SK-N-DZ (cell line): Measurements from ENCODE around the gene TARBP1.
"Not testable (repeated sequence)": the region's sequence is repeated elsewhere in the genome, so short reads cannot be mapped to it uniquely, and the experiment has no call there.

ENCODE experiments used
- DNase-seq: peaks from one replicate; pipeline ENCODE4 v3.0.0-alpha.2; 2015; ENCODE audit warnings: low spot score

The TARBP1 gene

GRCh38 chr1:234396092-234396491 lies 82.9 kb downstream of the TARBP1 start:
- no peak for DNase-seq

GRCh38 chr1:234395297-234395696 lies 83.7 kb downstream of the TARBP1 start:
- DNase-seq = no peak

DNA sequence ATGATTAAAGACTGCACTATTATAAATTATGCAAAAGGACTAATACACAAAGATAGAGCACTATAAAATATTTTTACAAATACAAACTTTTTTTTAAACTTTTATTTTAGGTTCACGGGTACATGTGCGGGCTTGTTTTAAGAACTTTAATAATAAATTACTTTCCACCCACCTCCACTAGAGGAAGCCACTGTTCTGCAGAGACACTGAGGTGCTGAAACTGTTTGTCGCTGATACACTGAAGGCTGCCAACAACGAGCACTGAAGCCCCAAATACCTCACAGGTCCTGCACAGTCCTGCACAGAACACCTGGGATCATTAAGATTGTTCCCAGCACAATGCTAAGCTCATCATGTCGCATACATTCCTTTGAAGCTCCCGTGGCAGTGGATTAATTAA lies 85.8 kb downstream of the TARBP1 start:
- DNase-seq = no peak

DNA sequence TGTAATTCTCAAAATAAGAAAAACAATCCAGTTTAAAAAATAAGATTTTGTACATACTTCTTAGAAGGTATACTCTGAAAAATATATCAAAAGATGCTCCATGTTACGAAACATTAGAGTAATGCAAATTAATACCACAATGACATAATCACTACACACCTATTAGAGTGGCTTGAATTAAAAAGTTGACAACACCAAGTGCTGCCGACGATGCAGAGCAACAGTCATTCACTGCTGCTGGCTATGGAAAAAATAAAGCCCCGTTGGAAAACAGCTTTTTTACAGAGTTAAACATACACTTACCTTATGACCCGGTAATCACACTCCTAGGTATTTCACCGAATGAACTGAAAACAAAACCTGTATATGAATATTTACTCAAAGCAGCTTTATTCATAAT lies 90.9 kb downstream of the TARBP1 start:
- DNase-seq = no peak

GRCh38 chr1:234386122-234386521 lies 92.9 kb downstream of the TARBP1 start:
- DNase-seq = no peak

DNA sequence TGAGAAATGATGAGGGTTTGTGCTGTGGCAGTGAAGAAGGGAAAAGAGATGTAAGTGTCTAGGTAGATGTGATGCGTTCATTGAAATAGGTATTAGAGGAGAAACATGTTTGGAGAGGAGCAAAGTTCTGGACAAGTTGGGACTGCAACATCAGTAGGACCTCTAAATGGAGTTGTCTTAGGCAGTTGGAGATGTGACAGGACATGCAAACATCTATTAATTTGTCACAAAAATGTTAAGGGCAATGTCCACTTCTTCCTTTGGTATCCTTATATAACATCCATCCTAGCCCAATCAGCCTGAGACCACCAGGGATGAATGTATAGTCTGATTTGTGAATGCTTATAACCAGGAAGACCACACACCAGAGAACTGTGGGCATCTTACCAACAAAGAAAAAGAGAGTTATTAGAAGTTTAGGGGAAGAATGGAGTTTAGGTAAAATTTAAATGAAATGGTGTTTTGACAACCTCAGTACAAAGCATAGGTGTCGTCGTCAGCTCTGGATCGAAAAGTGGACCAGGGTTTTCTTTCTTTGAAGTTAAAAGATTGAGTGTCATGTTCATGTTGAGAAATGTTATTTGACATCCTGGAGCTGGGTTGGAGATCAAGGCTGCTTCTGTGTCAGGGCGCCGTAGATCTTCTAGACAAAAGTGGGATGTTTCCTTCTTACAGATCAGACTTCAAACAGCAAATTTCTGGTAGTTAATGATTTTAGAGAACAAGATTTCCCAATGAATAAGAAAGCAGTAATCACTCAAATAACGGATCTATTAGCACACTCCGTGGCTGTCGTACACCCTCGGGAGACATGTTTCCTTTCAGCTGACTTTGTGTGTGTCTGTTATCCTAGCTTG lies 97.1 kb downstream of the TARBP1 start:
- DNase-seq = no peak

DNA sequence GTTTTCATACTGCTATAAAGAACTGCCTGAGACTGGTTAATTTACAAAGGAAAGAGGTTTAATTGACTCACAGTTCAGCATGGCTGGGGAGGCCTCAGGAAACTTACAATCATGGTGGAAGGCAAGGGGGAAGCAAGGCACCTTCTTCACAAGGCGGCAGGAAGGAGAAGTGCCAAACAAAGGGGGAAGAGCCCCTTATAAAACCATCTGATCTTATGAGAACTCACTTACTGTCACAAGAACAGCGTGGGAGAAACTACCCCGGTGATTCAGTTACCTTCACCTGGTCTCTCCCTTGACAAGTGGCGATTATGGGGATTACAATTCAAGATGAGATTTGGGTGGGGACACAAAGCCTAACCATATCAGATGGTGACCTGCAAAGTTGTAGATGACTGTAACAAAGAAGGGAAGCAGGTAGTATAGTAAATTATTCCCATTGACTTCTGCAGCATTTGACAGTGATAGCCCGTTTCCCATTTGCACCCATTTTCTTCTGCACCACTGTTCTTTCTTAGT lies 99.3 kb downstream of the TARBP1 start:
- DNase-seq = not testable (repeated sequence)

- DNase-seq = no peak
These were observed 103.3 kb downstream of the TARBP1 start for GRCh38 chr1:234375672-234376071.

- no peak for DNase-seq
These were observed 105.1 kb downstream of the TARBP1 start for GRCh38 chr1:234373959-234374254.

GRCh38 chr1:234373064-234373958 lies 105.7 kb downstream of the TARBP1 start, which contains the start of gene COA6:
COA6 (plus strand) TSS chr1:234373456; CDS start chr1:234373467, 11 bp downstream.
- peak; percentile 98 for DNase-seq

DNA sequence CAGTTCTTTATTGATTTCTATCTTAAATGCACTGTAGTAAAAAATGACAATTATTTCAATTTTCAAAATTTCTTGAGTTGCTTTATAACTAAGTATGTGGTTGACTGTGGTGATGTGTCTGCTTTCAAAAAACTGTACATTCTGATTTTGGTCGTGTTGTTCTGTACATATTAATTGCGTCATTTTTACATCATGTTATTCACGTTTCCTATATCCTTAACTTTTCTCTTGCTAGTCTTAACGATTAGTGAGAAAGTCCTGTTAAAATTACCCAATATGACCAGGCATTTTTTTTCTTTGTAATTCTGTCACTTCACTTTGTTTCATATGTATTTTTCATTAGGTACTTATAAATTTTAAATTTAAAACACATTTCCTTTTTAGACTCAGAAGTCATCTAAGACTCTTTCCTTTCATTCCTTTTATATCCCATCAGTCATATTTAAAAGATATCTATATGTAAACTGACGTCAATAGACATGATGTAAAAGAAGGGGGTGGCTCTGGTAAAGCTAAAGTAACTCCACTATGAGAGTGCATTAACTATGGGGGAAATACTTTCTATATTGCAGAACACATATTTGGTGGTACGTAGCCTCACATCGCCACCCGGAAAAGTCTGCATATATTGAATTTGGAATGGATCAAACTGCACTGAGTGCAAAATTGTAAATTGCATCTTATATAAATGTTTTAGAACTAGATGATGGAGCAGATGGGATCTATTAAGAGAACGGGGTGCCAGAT lies 106.8 kb downstream of the TARBP1 start:
- no peak for DNase-seq

GRCh38 chr1:234371414-234371813 lies 107.6 kb downstream of the TARBP1 start:
- DNase-seq = no peak

DNA sequence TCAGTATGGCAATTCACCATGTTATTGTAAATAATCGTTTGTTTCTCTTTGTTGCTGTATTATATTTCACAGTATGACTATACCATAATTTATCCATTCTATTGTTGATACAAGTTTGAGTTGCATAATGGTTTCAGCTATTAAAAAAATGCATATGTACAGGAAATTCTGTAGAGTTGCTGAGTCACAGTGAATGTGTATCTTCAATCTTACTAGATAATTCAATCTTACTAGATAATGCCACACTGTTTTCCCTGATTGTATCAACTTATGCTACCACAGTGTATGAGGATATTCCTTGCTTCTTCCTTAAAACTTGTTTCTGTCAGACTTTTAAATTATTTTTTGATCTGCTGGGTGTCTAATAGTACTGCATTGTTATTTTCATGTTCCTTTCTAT lies 109.2 kb downstream of the TARBP1 start:
- DNase-seq = no peak

GRCh38 chr1:234369033-234369430 lies 109.9 kb downstream of the TARBP1 start:
- DNase-seq = no peak

- DNase-seq = no peak
These were observed 110.5 kb downstream of the TARBP1 start for GRCh38 chr1:234368320-234369032.

- no peak for DNase-seq
These were observed 116.4 kb downstream of the TARBP1 start for GRCh38 chr1:234362558-234362957.

GRCh38 chr1:234361102-234361603 lies 117.8 kb downstream of the TARBP1 start:
- no peak for DNase-seq

DNA sequence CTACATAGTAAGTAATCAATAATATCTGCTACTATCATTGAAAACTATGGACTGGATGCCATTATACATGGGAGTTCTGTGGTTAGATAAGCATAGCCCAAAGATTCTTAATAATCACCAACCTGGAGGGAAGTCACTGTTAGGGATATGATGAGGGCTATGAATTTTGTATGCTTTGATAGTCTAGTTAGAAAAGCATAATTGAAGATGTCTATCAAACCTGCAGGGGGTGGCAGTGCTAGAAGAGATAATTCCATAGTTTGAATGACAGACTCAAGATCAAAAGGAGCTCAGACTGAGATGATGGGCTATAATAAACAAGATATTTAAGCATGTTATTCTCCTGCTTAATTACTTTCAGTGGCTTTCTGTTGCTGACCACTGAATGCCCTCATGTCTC lies 121.1 kb downstream of the TARBP1 start:
- no peak for DNase-seq

GRCh38 chr1:234356615-234357269 lies 122.2 kb downstream of the TARBP1 start:
- DNase-seq = peak; percentile 66

- DNase-seq = no peak
These were observed 123.0 kb downstream of the TARBP1 start for GRCh38 chr1:234355782-234356510.
